Thoracic aorta (tissue), 2 donors: ENCODE results near the gene DYRK3. TPM values are rescaled to one million over a fixed set of nuclear protein-coding genes. Genes with fewer than 3 reads are reported as not detected.

ENCODE experiments used
- ATAC-seq: fragments of 150-250 bp; one replicate; pipeline ENCODE4 v1.8.0; 2017; ENCODE audit warnings: low read depth; ENCODE audit not compliant: insufficient number of reproducible peaks, low FRiP score
- DNase-seq: peaks from one replicate; pipeline ENCODE4 v3.0.0-alpha.2; 2020; ENCODE audit warnings: low spot score
- H3K27ac ChIP-seq, 2 donors: fragments of 200-600 bp; sonication (generic); 1 replicate in 1 of 2; 2 replicates in 1 of 2; pipeline ENCODE4 v1.5.1; 2016; ENCODE audit warnings: mild to moderate bottlenecking in 2 of 2, moderate library complexity in 2 of 2
- H3K27me3 ChIP-seq: fragments of 200-600 bp; sonication (generic); replicated peaks from 2 replicates; pipeline ENCODE4 v1.6.0; 2016; ENCODE audit warnings: mild to moderate bottlenecking; ENCODE audit not compliant: insufficient read depth
- H3K36me3 ChIP-seq: fragments of 200-600 bp; sonication (generic); one replicate; pipeline ENCODE4 v1.5.1; 2016
- H3K4me1 ChIP-seq, 2 donors: fragments of 200-600 bp; sonication (generic); 1 replicate in 1 of 2; 2 replicates in 1 of 2; pipeline versions ENCODE4 v1.5.1 to v1.6.0; 2016; ENCODE audit warnings: low read depth in 2 of 2, mild to moderate bottlenecking in 1 of 2; ENCODE audit not compliant: control insufficient read depth in 1 of 2
- H3K4me3 ChIP-seq: fragments of 200-600 bp; sonication (generic); 2 replicates; pipeline ENCODE4 v1.5.1; 2016; ENCODE audit warnings: mild to moderate bottlenecking
- H3K9me3 ChIP-seq: fragments of 200-600 bp; sonication (generic); 2 replicates; pipeline ENCODE4 v1.5.1; 2016
- CTCF ChIP-seq: fragments of 200-600 bp; sonication (generic); IDR thresholded peaks from one replicate; pipeline ENCODE4 v1.5.1; 2019; ENCODE audit warnings: antibody characterized with exemption
- total RNA-seq, 2 donors: library from RNA; depleted of rRNA; stranded (reverse); fragments of >200 nt; gene quantifications; one replicate each; pipeline versions ENCODE4 v1.1.0 to v1.2.3, GENCODE V29; 2016

DYRK3 gene
- total RNA-seq, 2 donors from 2014 or later: 6.8 to 11.9 TPM

GRCh38 chr1:206657751-206658150 lies 22.4 kb downstream of the DYRK3 start:
- no peak overlapping the region for H3K27ac ChIP-seq
- no peaks in the 10 kb centered on the region for H3K9me3 ChIP-seq
- no peaks in the 10 kb centered on the region for H3K4me1 ChIP-seq
- H3K4me3 ChIP-seq: no peak overlapping the region
- ATAC-seq: no peak
- no peak for TF ChIP-seq CTCF
- no peak for DNase-seq
- no peaks in the 10 kb centered on the region for H3K27me3 ChIP-seq
- no peaks in the 10 kb centered on the region for H3K36me3 ChIP-seq

- DNase-seq (no peak), ATAC-seq (no peak)
- no peak overlapping the region for H3K27ac ChIP-seq
- H3K4me1 ChIP-seq: peaks cover 0 to under 1% of the 10 kb centered on the region in 2 donors
- H3K36me3 ChIP-seq: no peaks in the 10 kb centered on the region
- H3K27me3 ChIP-seq: no peaks in the 10 kb centered on the region
- no peak overlapping the region for H3K4me3 ChIP-seq
- TF ChIP-seq CTCF: peak; percentile 43
- no peaks in the 10 kb centered on the region for H3K9me3 ChIP-seq
Measured at GRCh38 chr1:206658264-206658980, 23.1 kb downstream of the DYRK3 start.

- no peak for TF ChIP-seq CTCF
- Histone ChIP-seq H3K4me3 (no peak overlapping the region), H3K4me1 (peaks cover 4 to 6% of the 10 kb centered on the region in 2 donors), H3K36me3 (no peaks in the 10 kb centered on the region), H3K27ac (no peak overlapping the region), H3K9me3 (no peaks in the 10 kb centered on the region), H3K27me3 (no peaks in the 10 kb centered on the region)
- ATAC-seq (no peak), DNase-seq (no peak)
Measured at GRCh38 chr1:206658981-206659273, 23.6 kb downstream of the DYRK3 start.

- DNase-seq (no peak), ATAC-seq (no peak)
- TF ChIP-seq CTCF: no peak
- Histone ChIP-seq H3K4me1 (peaks cover 8 to 12% of the 10 kb centered on the region in 2 donors), H3K9me3 (no peaks in the 10 kb centered on the region), H3K27ac (no peak overlapping the region), H3K27me3 (no peaks in the 10 kb centered on the region), H3K36me3 (no peaks in the 10 kb centered on the region), H3K4me3 (no peak overlapping the region)
Measured at GRCh38 chr1:206660136-206660535, 24.8 kb downstream of the DYRK3 start.

GRCh38 chr1:206661161-206661820 lies 26.0 kb downstream of the DYRK3 start:
- Histone ChIP-seq H3K27ac (no peak overlapping the region), H3K36me3 (no peaks in the 10 kb centered on the region), H3K4me1 (peaks cover 8 to 12% of the 10 kb centered on the region in 2 donors), H3K4me3 (no peak overlapping the region), H3K27me3 (no peaks in the 10 kb centered on the region), H3K9me3 (no peaks in the 10 kb centered on the region)
- DNase-seq (no peak), ATAC-seq (no peak)
- TF ChIP-seq CTCF: no peak
